Measurements from ENCODE around the gene ANK3. TPM values are rescaled to one million over a fixed set of nuclear protein-coding genes. Genes with fewer than 3 reads are reported as not detected.

Gene ANK3
- total RNA-seq, 1 experiment from 2014 or later: 32.0 TPM

DNA sequence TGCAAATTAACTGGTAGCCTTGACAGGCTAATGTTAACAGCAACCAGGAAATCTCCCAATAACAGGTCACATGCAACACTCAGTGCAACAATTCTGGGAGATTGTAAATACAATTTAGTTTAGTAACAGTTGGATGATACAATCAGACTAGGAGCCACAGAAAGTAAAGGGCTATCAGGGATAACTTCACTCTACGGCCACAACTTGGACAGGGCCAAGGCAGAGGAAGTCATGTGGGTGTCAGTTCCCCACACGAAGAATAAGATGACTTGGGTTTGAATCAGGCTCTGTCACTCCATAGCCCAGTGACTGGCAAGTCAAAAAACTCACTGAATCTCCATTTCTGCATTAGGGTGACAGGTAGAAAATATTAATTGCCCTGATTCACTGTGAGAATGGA is 266.0 kb downstream of the ANK3 start:
- no peaks in the 10 kb centered on the region for H4K20me1 ChIP-seq (ENCODE audit: insufficient read depth)
- 0 out of 2 replicates have a peak overlapping the region, but pooled peaks have one; percentile 11 for H2AFZ ChIP-seq
- H3K27me3 ChIP-seq (ENCODE audit: insufficient read depth, low read depth): no peaks in the 10 kb centered on the region
- peaks cover 17% of the 10 kb centered on the region for H3K4me1 ChIP-seq (replicated peaks; ENCODE audit: insufficient read depth)
- H3K4me3 ChIP-seq: no peak overlapping the region
- TF ChIP-seq EZH2 (IDR thresholded peaks at IDR 0.05; ENCODE audit: low read depth) (no peak), CTCF (conservative IDR thresholded peaks at IDR 0.05) (no peak)
- no TSS peak for BruUV-seq (replicated peaks)
- H3K9me3 ChIP-seq (ENCODE audit: insufficient read depth, low read depth): no peaks in the 10 kb centered on the region
- H3K4me2 ChIP-seq: peak overlapping the region; percentile 47
- H3K9me2 ChIP-seq (ENCODE audit: insufficient read depth): no peaks in the 10 kb centered on the region
- no peaks in the 10 kb centered on the region for H3K79me2 ChIP-seq (ENCODE audit: low read depth)
- DNase-seq: no peak
- ChIA-PET POLR2A (ENCODE audit: unreplicated experiment) (interaction anchor here (0.6 kb wide), 1 partner anchor 191 kb away, joined by 3 read pairs; no protein-coding TSS in a partner anchor), CTCF (interaction anchor here (0.6 kb wide), 1 partner anchor 35 kb away, joined by 4 read pairs; no protein-coding TSS in a partner anchor)
- peaks cover 13% of the 10 kb centered on the region; the same call in 1 of the 2 replicates for H3F3A ChIP-seq (ENCODE audit: insufficient read depth, low read depth)
- intact Hi-C loops (cut with micrococcal nuclease; ENCODE audit: unreplicated experiment): no loop called here
- peak overlapping the region; percentile 37 for H3K27ac ChIP-seq
- H3K36me3 ChIP-seq (ENCODE audit: low read depth): no peaks in the 10 kb centered on the region

- Histone ChIP-seq H3K4me3 (no peak overlapping the region), H3K9me2 (ENCODE audit: insufficient read depth) (no peaks in the 10 kb centered on the region), H3K36me3 (ENCODE audit: low read depth) (no peaks in the 10 kb centered on the region), H3K9me3 (ENCODE audit: insufficient read depth, low read depth) (no peaks in the 10 kb centered on the region), H3K4me2 (peak overlapping the region; percentile 47), H3K27ac (peak overlapping the region; percentile 37), H3K27me3 (ENCODE audit: insufficient read depth, low read depth) (no peaks in the 10 kb centered on the region), H3K4me1 (replicated peaks; ENCODE audit: insufficient read depth) (peaks cover 17% of the 10 kb centered on the region), H4K20me1 (ENCODE audit: insufficient read depth) (no peaks in the 10 kb centered on the region), H2AFZ (0 out of 2 replicates have a peak overlapping the region, but pooled peaks have one; percentile 11), H3K79me2 (ENCODE audit: low read depth) (no peaks in the 10 kb centered on the region), H3F3A (ENCODE audit: insufficient read depth, low read depth) (peaks cover 13% of the 10 kb centered on the region; the same call in 1 of the 2 replicates)
- POLR2A ChIA-PET (ENCODE audit: unreplicated experiment): interaction anchor here (0.6 kb wide), 1 partner anchor 191 kb away, joined by 3 read pairs; no protein-coding TSS in a partner anchor
- CTCF ChIA-PET: no interaction called here
- peak; percentile 20 to 74 for DNase-seq
- TF ChIP-seq CTCF (conservative IDR thresholded peaks at IDR 0.05) (no peak), EZH2 (IDR thresholded peaks at IDR 0.05; ENCODE audit: low read depth) (no peak)
- intact Hi-C loops (cut with micrococcal nuclease; ENCODE audit: unreplicated experiment): no loop called here
- BruUV-seq (replicated peaks): no TSS peak
Measured at GRCh38 chr10:60123172-60123571, 266.5 kb downstream of the ANK3 start.

- H3K36me3 ChIP-seq (ENCODE audit: low read depth): no peaks in the 10 kb centered on the region
- no peaks in the 10 kb centered on the region for H3K79me2 ChIP-seq (ENCODE audit: low read depth)
- BruUV-seq (replicated peaks): no TSS peak
- no peak overlapping the region for H3K4me2 ChIP-seq
- CTCF ChIA-PET: no interaction called here
- no peak overlapping the region for H3K27ac ChIP-seq
- no peaks in the 10 kb centered on the region for H3K9me2 ChIP-seq (ENCODE audit: insufficient read depth)
- no peaks in the 10 kb centered on the region for H3K27me3 ChIP-seq (ENCODE audit: insufficient read depth, low read depth)
- no peak overlapping the region for H2AFZ ChIP-seq
- no peak for DNase-seq
- H3F3A ChIP-seq (ENCODE audit: insufficient read depth, low read depth): peaks cover 13% of the 10 kb centered on the region; the same call in 1 of the 2 replicates
- H4K20me1 ChIP-seq (ENCODE audit: insufficient read depth): no peaks in the 10 kb centered on the region
- no peak for TF ChIP-seq CTCF (conservative IDR thresholded peaks at IDR 0.05)
- TF ChIP-seq EZH2 (IDR thresholded peaks at IDR 0.05; ENCODE audit: low read depth): no peak
- H3K4me1 ChIP-seq (replicated peaks; ENCODE audit: insufficient read depth): peaks cover 17% of the 10 kb centered on the region
- POLR2A ChIA-PET (ENCODE audit: unreplicated experiment): interaction anchor here (0.6 kb wide), 1 partner anchor 14 kb away, joined by 8 read pairs; no protein-coding TSS in a partner anchor
- no peaks in the 10 kb centered on the region for H3K9me3 ChIP-seq (ENCODE audit: insufficient read depth, low read depth)
- H3K4me3 ChIP-seq: no peak overlapping the region
- intact Hi-C loops (cut with micrococcal nuclease; ENCODE audit: unreplicated experiment): no loop called here
Measured at GRCh38 chr10:60122190-60122589, 267.5 kb downstream of the ANK3 start.
